Measurements from ENCODE around the gene ARCN1.

The ARCN1 gene

GRCh38 chr11:118607401-118608359 lies 35.5 kb downstream of the ARCN1 start, which contains the start of gene PHLDB1:
PHLDB1 (plus strand) TSS chr11:118607615; CDS start chr11:118613837, 6,222 bp downstream.
- CTCF ChIA-PET = interaction anchor here (0.6 to 1.8 kb wide), 3 partner anchors 13 to 320 kb away, joined by 3 to 6 read pairs (median 6); no protein-coding TSS in a partner anchor
- peak; percentile 76 for DNase-seq (ENCODE audit: extremely low spot score)
- no peak for TF ChIP-seq TARDBP (IDR thresholded peaks at IDR 0.05)
- peak; percentile 46; the same call in 1 of the 2 replicates for TF ChIP-seq LEF1 (IDR thresholded peaks at IDR 0.05; ENCODE audit: borderline replicate concordance)
- TF ChIP-seq L3MBTL2 (conservative IDR thresholded peaks at IDR 0.05) = peak; percentile 23; the same call in 1 of the 2 replicates
- POLR2A ChIA-PET = interaction anchor here (0.6 to 4.1 kb wide), 6 partner anchors 11 to 51 kb away, joined by 3 to 28 read pairs (median 4); partner anchors contain the start of gene ARCN1

GRCh38 chr11:118608360-118609227 lies 36.4 kb downstream of the ARCN1 start:
- ChIA-PET POLR2A (interaction anchor here (0.9 to 4.1 kb wide), 5 partner anchors 13 to 50 kb away, joined by 3 to 28 read pairs (median 4); partner anchors contain the start of gene ARCN1), CTCF (interaction anchor here (0.6 to 1.3 kb wide), 6 partner anchors 12 to 319 kb away, joined by 3 to 6 read pairs (median 4); no protein-coding TSS in a partner anchor)
- TF ChIP-seq FOXK2 (IDR thresholded peaks at IDR 0.05) = no peak
- no peak for TF ChIP-seq HDGF (IDR thresholded peaks at IDR 0.05; ENCODE audit: borderline replicate concordance)
- no peak for TF ChIP-seq ZNF384 (IDR thresholded peaks at IDR 0.05)
- TF ChIP-seq L3MBTL2 (conservative IDR thresholded peaks at IDR 0.05) = no peak; the same call in none of the 2 replicates
- TF ChIP-seq TARDBP (IDR thresholded peaks at IDR 0.05) = no peak
- no peak for TF ChIP-seq FOXA1 (IDR thresholded peaks at IDR 0.05)
- TF ChIP-seq FOXM1 (IDR thresholded peaks at IDR 0.05; ENCODE audit: borderline replicate concordance) = no peak
- TF ChIP-seq NFRKB (IDR thresholded peaks at IDR 0.05) = no peak
- no peak for TF ChIP-seq ELF4 (IDR thresholded peaks at IDR 0.05)
- TF ChIP-seq SUZ12 (IDR thresholded peaks at IDR 0.05) = no peak
- TF ChIP-seq SP1 (IDR thresholded peaks at IDR 0.05) = no peak
- no peak for TF ChIP-seq BHLHE40 (IDR thresholded peaks at IDR 0.05; ENCODE audit: borderline replicate concordance)
- peak; percentile 39 for DNase-seq (ENCODE audit: extremely low spot score)

GRCh38 chr11:118609380-118610224 lies 37.4 kb downstream of the ARCN1 start:
- POLR2A ChIA-PET = interaction anchor here (0.9 to 4.1 kb wide), 3 partner anchors 12 to 49 kb away, joined by 3 to 28 read pairs (median 5); no protein-coding TSS in a partner anchor
- CTCF ChIA-PET = interaction anchor here (0.6 to 1.3 kb wide), 5 partner anchors 11 to 51 kb away, joined by 3 to 6 read pairs (median 4); no protein-coding TSS in a partner anchor
- no peak for TF ChIP-seq SUZ12 (IDR thresholded peaks at IDR 0.05)
- TF ChIP-seq ARNT (IDR thresholded peaks at IDR 0.05) = no peak
- no peak for TF ChIP-seq NFRKB (IDR thresholded peaks at IDR 0.05)
- TF ChIP-seq ELF4 (IDR thresholded peaks at IDR 0.05) = no peak
- TF ChIP-seq FOXA1 (IDR thresholded peaks at IDR 0.05) = no peak
- no peak for TF ChIP-seq LEF1 (IDR thresholded peaks at IDR 0.05; ENCODE audit: borderline replicate concordance)
- no peak for TF ChIP-seq TARDBP (IDR thresholded peaks at IDR 0.05)
- TF ChIP-seq HDGF (IDR thresholded peaks at IDR 0.05; ENCODE audit: borderline replicate concordance) = no peak
- no peak for TF ChIP-seq FOXM1 (IDR thresholded peaks at IDR 0.05; ENCODE audit: borderline replicate concordance)
- TF ChIP-seq L3MBTL2 (conservative IDR thresholded peaks at IDR 0.05) = no peak
- no peak for TF ChIP-seq PKNOX1 (IDR thresholded peaks at IDR 0.05)
- no peak for TF ChIP-seq SP1 (IDR thresholded peaks at IDR 0.05)
- TF ChIP-seq ZNF384 (IDR thresholded peaks at IDR 0.05) = no peak
- TF ChIP-seq FOXK2 (IDR thresholded peaks at IDR 0.05) = no peak
- no peak for DNase-seq (ENCODE audit: extremely low spot score)

- DNase-seq (ENCODE audit: extremely low spot score) = no peak
- TF ChIP-seq ARNT (IDR thresholded peaks at IDR 0.05) (no peak), ZNF384 (IDR thresholded peaks at IDR 0.05) (no peak), LEF1 (IDR thresholded peaks at IDR 0.05; ENCODE audit: borderline replicate concordance) (no peak), BHLHE40 (IDR thresholded peaks at IDR 0.05; ENCODE audit: borderline replicate concordance) (no peak), FOXK2 (IDR thresholded peaks at IDR 0.05) (no peak), L3MBTL2 (conservative IDR thresholded peaks at IDR 0.05) (no peak), CTBP1 (IDR thresholded peaks at IDR 0.05; ENCODE audit: borderline replicate concordance) (no peak), SUZ12 (IDR thresholded peaks at IDR 0.05) (no peak), HDGF (IDR thresholded peaks at IDR 0.05; ENCODE audit: borderline replicate concordance) (no peak), FOXA1 (IDR thresholded peaks at IDR 0.05) (no peak), NFRKB (IDR thresholded peaks at IDR 0.05) (no peak), PKNOX1 (IDR thresholded peaks at IDR 0.05) (no peak), FOXM1 (IDR thresholded peaks at IDR 0.05; ENCODE audit: borderline replicate concordance) (no peak), ELF4 (IDR thresholded peaks at IDR 0.05) (no peak), TARDBP (IDR thresholded peaks at IDR 0.05) (no peak), SP1 (IDR thresholded peaks at IDR 0.05) (no peak)
- ChIA-PET CTCF (no interaction called here), POLR2A (interaction anchor here (4.1 kb wide), 1 partner anchor 11 kb away, joined by 28 read pairs; no protein-coding TSS in a partner anchor)
These were observed 38.1 kb downstream of the ARCN1 start for GRCh38 chr11:118610225-118610772.
